Inflammatory macrophage (primary cell): Measurements from ENCODE around the gene GIMAP1.

Source experiments
- DNase-seq, 2 donors: peaks; one replicate each; pipeline ENCODE4 v3.0.0-alpha.2; 2020 to 2022

GIMAP1 gene

GRCh38 chr7:150722431-150722931 is 6.1 kb downstream of the GIMAP1 start:
- no peak for DNase-seq

- DNase-seq: no peak
Measured at GRCh38 chr7:150723467-150723866, 7.1 kb downstream of the GIMAP1 start.

GRCh38 chr7:150727381-150727780 is 11.0 kb downstream of the GIMAP1 start:
- DNase-seq: no peak

GRCh38 chr7:150728011-150728410 is 11.6 kb downstream of the GIMAP1 start:
- DNase-seq: no peak

GRCh38 chr7:150728609-150729008 is 12.2 kb downstream of the GIMAP1 start:
- no peak for DNase-seq

- DNase-seq: no peak
Measured at GRCh38 chr7:150731916-150732315, 15.5 kb downstream of the GIMAP1 start.

GRCh38 chr7:150732786-150733481 is 16.5 kb downstream of the GIMAP1 start:
- DNase-seq: no peak

GRCh38 chr7:150733482-150734095 is 17.2 kb downstream of the GIMAP1 start:
- no peak for DNase-seq

- no peak for DNase-seq
Measured at GRCh38 chr7:150734254-150734653, 17.8 kb downstream of the GIMAP1 start.

GRCh38 chr7:150735596-150736358 is 19.4 kb downstream of the GIMAP1 start:
- no peak for DNase-seq

- no peak for DNase-seq
Measured at GRCh38 chr7:150736864-150737263, 20.5 kb downstream of the GIMAP1 start.

GRCh38 chr7:150737265-150738055 is 21.0 kb downstream of the GIMAP1 start, which contains the start of gene GIMAP5:
Gene GIMAP5, plus strand, starts transcription at chr7:150737418. Its CDS starts 3,467 bp downstream, at chr7:150740885.
- peak; percentile 40 to 45 for DNase-seq

GRCh38 chr7:150738092-150738491 is 21.7 kb downstream of the GIMAP1 start:
- no peak for DNase-seq

- DNase-seq: no peak
Measured at GRCh38 chr7:150738591-150739001, 22.2 kb downstream of the GIMAP1 start.

GRCh38 chr7:150739033-150739432 is 22.6 kb downstream of the GIMAP1 start:
- no peak for DNase-seq

GRCh38 chr7:150740053-150740452 is 23.6 kb downstream of the GIMAP1 start:
- DNase-seq: peak; percentile 68 to 70

GRCh38 chr7:150742286-150742968 is 26.0 kb downstream of the GIMAP1 start:
- DNase-seq: no peak

- no peak for DNase-seq
Measured at GRCh38 chr7:150744041-150744656, 27.7 kb downstream of the GIMAP1 start.

- no peak for DNase-seq
Measured at GRCh38 chr7:150745086-150745485, 28.7 kb downstream of the GIMAP1 start.

- DNase-seq: no peak
Measured at GRCh38 chr7:150745876-150746275, 29.5 kb downstream of the GIMAP1 start.

- no peak for DNase-seq
Measured at GRCh38 chr7:150746921-150747320, 30.5 kb downstream of the GIMAP1 start.
